Measurements from ENCODE around the gene CCDC122. TPM values are rescaled to one million over a fixed set of nuclear protein-coding genes. Genes with fewer than 3 reads are reported as not detected.

CCDC122 gene
- total RNA-seq, 1 experiment from 2014 or later: 5.8 TPM

GRCh38 chr13:43877326-43877725 is 2.2 kb downstream of the CCDC122 start:
- no peaks in the 10 kb centered on the region for H4K20me1 ChIP-seq (ENCODE audit: insufficient read depth)
- ATAC-seq (no peak), DNase-seq (ENCODE audit: low read depth, low spot score) (no peak)
- H3K27ac ChIP-seq (ENCODE audit: low read depth, low read length): no peak overlapping the region
- H2AFZ ChIP-seq (ENCODE audit: low read depth, low read length, poor library complexity, severe bottlenecking): no peak overlapping the region
- no peak for TF ChIP-seq ZBTB33 (IDR thresholded peaks at IDR 0.05; ENCODE audit: extremely low read depth, insufficient replicate concordance, low read length)
- TF ChIP-seq SRF (IDR thresholded peaks at IDR 0.05; ENCODE audit: low read depth): no peak
- no peak for TF ChIP-seq FOSL1 (IDR thresholded peaks at IDR 0.05; ENCODE audit: low read depth)
- TF ChIP-seq ELF1 (IDR thresholded peaks at IDR 0.05; ENCODE audit: borderline replicate concordance, low read depth): no peak
- TF ChIP-seq RAD21 (IDR thresholded peaks at IDR 0.05; ENCODE audit: low read depth): no peak
- H3K9me2 ChIP-seq (ENCODE audit: insufficient read depth): no peaks in the 10 kb centered on the region
- CTCF ChIA-PET: no interaction called here
- H3K4me2 ChIP-seq (ENCODE audit: low read length): no peak overlapping the region
- intact Hi-C loops (cut with micrococcal nuclease): loop anchor here (5.0 to 10.0 kb wide), 2 partner anchors 575 to 903 kb away; no protein-coding TSS in a partner anchor
- POLR2A ChIA-PET: no interaction called here
- no peaks in the 10 kb centered on the region for H3K9me3 ChIP-seq (ENCODE audit: control insufficient read depth in 1 of 2, insufficient read depth in 1 of 2, low read depth in 1 of 2, low read length in 2 of 2)
- H3K4me3 ChIP-seq (replicated peaks in 1 of 2; ENCODE audit: low read depth in 1 of 2, low read length in 2 of 2): no peak overlapping the region
- no peak overlapping the region for H3K9ac ChIP-seq (ENCODE audit: low read length)
- no peaks in the 10 kb centered on the region for H3K27me3 ChIP-seq (ENCODE audit: insufficient read depth, low read length)
- no peaks in the 10 kb centered on the region for H3K36me3 ChIP-seq (ENCODE audit: control insufficient read depth in 1 of 2, insufficient read depth in 2 of 2, low read length in 2 of 2)
- BruUV-seq (replicated peaks): no TSS peak
- peaks cover 2 to 23% of the 10 kb centered on the region in 2 experiments; a peak in 2 of 4 replicates for H3K4me1 ChIP-seq (ENCODE audit: control insufficient read depth in 1 of 2, insufficient read depth in 2 of 2, low read length in 2 of 2)
- RAD21 ChIA-PET (ENCODE audit: low non-redundant PET in 1 of 2, low total read pairs in 2 of 2, uncharacterized antibody in 2 of 2, unreplicated experiment in 2 of 2): no interaction called here
- H3K79me2 ChIP-seq (ENCODE audit: insufficient read depth, low read length): no peaks in the 10 kb centered on the region

DNA sequence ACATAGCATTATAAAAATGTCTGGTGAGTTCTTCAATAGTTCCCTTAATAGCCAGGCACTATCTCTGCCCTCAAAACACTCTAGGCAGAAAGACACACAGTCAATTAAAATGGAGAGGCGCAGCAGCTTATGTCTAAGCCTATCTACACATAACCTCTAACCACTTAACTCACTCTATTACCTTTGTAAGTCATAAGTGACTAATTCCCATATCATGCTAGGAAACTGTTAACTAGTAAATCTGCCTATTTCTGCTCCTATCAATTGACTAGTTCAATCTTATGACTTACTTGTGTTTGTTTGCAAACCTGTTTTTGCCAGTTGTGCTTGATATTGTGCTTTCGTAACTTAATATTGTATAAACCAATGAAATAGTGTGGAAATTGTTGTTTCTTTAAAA is 3.2 kb downstream of the CCDC122 start:
- H3K27me3 ChIP-seq (ENCODE audit: insufficient read depth, low read length): no peaks in the 10 kb centered on the region
- ChIA-PET RAD21 (ENCODE audit: low non-redundant PET in 1 of 2, low total read pairs in 2 of 2, uncharacterized antibody in 2 of 2, unreplicated experiment in 2 of 2) (no interaction called here), CTCF (no interaction called here), POLR2A (interaction anchor here (0.8 kb wide), 1 partner anchor 71 kb away, joined by 4 read pairs; no protein-coding TSS in a partner anchor)
- intact Hi-C loops (cut with micrococcal nuclease): loop anchor here (5.0 to 10.0 kb wide), 2 partner anchors 574 to 902 kb away; no protein-coding TSS in a partner anchor
- no peaks in the 10 kb centered on the region for H3K9me3 ChIP-seq (ENCODE audit: control insufficient read depth in 1 of 2, insufficient read depth in 1 of 2, low read depth in 1 of 2, low read length in 2 of 2)
- BruUV-seq (replicated peaks): no TSS peak
- DNase-seq (ENCODE audit: low read depth, low spot score): no peak
- no peaks in the 10 kb centered on the region for H4K20me1 ChIP-seq (ENCODE audit: insufficient read depth)
- no peak overlapping the region for H3K4me3 ChIP-seq (replicated peaks in 1 of 2; ENCODE audit: low read depth in 1 of 2, low read length in 2 of 2)
- H3K79me2 ChIP-seq (ENCODE audit: insufficient read depth, low read length): no peaks in the 10 kb centered on the region
- no peak overlapping the region for H3K9ac ChIP-seq (ENCODE audit: low read length)
- TF ChIP-seq YY1 (IDR thresholded peaks at IDR 0.05; ENCODE audit: extremely low read depth, insufficient replicate concordance, low read depth, low read length) (no peak), EZH2 (IDR thresholded peaks at IDR 0.05) (no peak)
- H3K4me1 ChIP-seq (ENCODE audit: control insufficient read depth in 1 of 2, insufficient read depth in 2 of 2, low read length in 2 of 2): peaks cover 2 to 23% of the 10 kb centered on the region in 2 experiments; a peak in 2 of 4 replicates
- H3K9me2 ChIP-seq (ENCODE audit: insufficient read depth): no peaks in the 10 kb centered on the region
- H3K4me2 ChIP-seq (ENCODE audit: low read length): no peak overlapping the region
- H2AFZ ChIP-seq (ENCODE audit: low read depth, low read length, poor library complexity, severe bottlenecking): no peak overlapping the region
- H3K36me3 ChIP-seq (ENCODE audit: control insufficient read depth in 1 of 2, insufficient read depth in 2 of 2, low read length in 2 of 2): no peaks in the 10 kb centered on the region
- no peak overlapping the region for H3K27ac ChIP-seq (ENCODE audit: low read depth, low read length)
- ATAC-seq: no peak

All from HCT116 (cell line).